H9 (cell line): ENCODE data around the gene KIF19. TPM values are rescaled to one million over a fixed set of nuclear protein-coding genes. Genes with fewer than 3 reads are reported as not detected.

Experiments used
- DNase-seq: peaks from one replicate; pipeline ENCODE4 v3.0.0-alpha.2; 2017
- H2AFZ ChIP-seq: one replicate; pipeline ENCODE4 v1.6.1; 2013; ENCODE audit warnings: mild to moderate bottlenecking, low read length, control low read depth, moderate library complexity
- H2AK5ac ChIP-seq: 2 replicates; pipeline ENCODE4 v1.6.1; 2013; ENCODE audit warnings: low read length, control low read depth, mixed read lengths; ENCODE audit not compliant: insufficient read length
- H2BK120ac ChIP-seq: one replicate; pipeline ENCODE4 v1.6.1; 2013; ENCODE audit warnings: low read depth, mild to moderate bottlenecking, low read length, control low read depth, inconsistent platforms; ENCODE audit not compliant: poor library complexity, severe bottlenecking
- H2BK12ac ChIP-seq: 2 replicates; pipeline ENCODE4 v1.6.1; 2013; ENCODE audit warnings: low read length, control low read depth, mixed read lengths, low read depth; ENCODE audit not compliant: insufficient read length
- H2BK15ac ChIP-seq: 2 replicates; pipeline ENCODE4 v1.6.1; 2013; ENCODE audit warnings: low read depth, low read length, control low read depth
- H2BK20ac ChIP-seq: one replicate; pipeline ENCODE4 v1.6.1; 2013; ENCODE audit warnings: low read depth, mild to moderate bottlenecking, low read length, control low read depth, inconsistent platforms; ENCODE audit not compliant: poor library complexity, severe bottlenecking
- H2BK5ac ChIP-seq: 2 replicates; pipeline ENCODE4 v1.6.1; 2013; ENCODE audit warnings: low read length, control low read depth, mixed read lengths; ENCODE audit not compliant: insufficient read length
- H3K14ac ChIP-seq: 2 replicates; pipeline ENCODE4 v1.6.1; 2013; ENCODE audit warnings: low read length, control low read depth; ENCODE audit not compliant: insufficient read depth
- H3K18ac ChIP-seq: 2 replicates; pipeline ENCODE4 v1.6.1; 2013; ENCODE audit warnings: low read depth, mild to moderate bottlenecking, mixed read lengths, low read length, control low read depth; ENCODE audit not compliant: insufficient read length
- H3K23ac ChIP-seq: 2 replicates; pipeline ENCODE4 v1.6.1; 2013; ENCODE audit warnings: low read length, control low read depth, mixed read lengths, low read depth; ENCODE audit not compliant: insufficient read length
- H3K23me2 ChIP-seq: 2 replicates; pipeline ENCODE4 v1.6.1; 2013; ENCODE audit warnings: low read depth, mild to moderate bottlenecking, mixed read lengths, low read length, control low read depth; ENCODE audit not compliant: insufficient read length, poor library complexity, severe bottlenecking
- H3K27ac ChIP-seq: 2 replicates; pipeline ENCODE4 v1.5.1; 2013; ENCODE audit warnings: low read length, control low read depth, mixed read lengths, low read depth; ENCODE audit not compliant: insufficient read length
- H3K27me3 ChIP-seq: 2 replicates; pipeline ENCODE4 v1.6.1; 2013; ENCODE audit warnings: low read length, control low read depth, inconsistent platforms; ENCODE audit not compliant: insufficient read depth
- H3K4ac ChIP-seq: 2 replicates; pipeline ENCODE4 v1.6.1; 2013; ENCODE audit warnings: low read depth, mild to moderate bottlenecking, control low read depth, inconsistent platforms, low read length, moderate library complexity
- H3K4me1 ChIP-seq: 2 replicates; pipeline ENCODE4 v1.6.1; 2013; ENCODE audit warnings: low read length, control low read depth, inconsistent platforms; ENCODE audit not compliant: insufficient read depth
- H3K4me2 ChIP-seq: 2 replicates; pipeline ENCODE4 v1.6.1; 2013; ENCODE audit warnings: low read length, control low read depth, mixed read lengths; ENCODE audit not compliant: insufficient read length, insufficient read depth
- H3K56ac ChIP-seq: 2 replicates; pipeline ENCODE4 v1.6.1; 2013; ENCODE audit warnings: low read depth, mild to moderate bottlenecking, mixed read lengths, low read length, control low read depth; ENCODE audit not compliant: insufficient read length
- H3K79me1 ChIP-seq: 2 replicates; pipeline ENCODE4 v1.6.1; 2013; ENCODE audit warnings: low read depth, mild to moderate bottlenecking, moderate library complexity, low read length, control low read depth, inconsistent platforms; ENCODE audit not compliant: insufficient read depth, poor library complexity, severe bottlenecking
- H3K79me2 ChIP-seq: 2 replicates; pipeline ENCODE4 v1.6.1; 2013; ENCODE audit warnings: low read length, control low read depth, inconsistent platforms; ENCODE audit not compliant: insufficient read depth
- H3K9ac ChIP-seq: 2 replicates; pipeline ENCODE4 v1.6.1; 2013; ENCODE audit warnings: low read length, control low read depth, mixed read lengths; ENCODE audit not compliant: insufficient read length; ENCODE audit errors: extremely low read depth
- H3K9me3 ChIP-seq: one replicate; pipeline ENCODE4 v1.6.1; 2013; ENCODE audit warnings: low read depth, low read length, inconsistent platforms; ENCODE audit not compliant: control insufficient read depth
- H3T11ph ChIP-seq: one replicate; pipeline ENCODE4 v1.6.1; 2013; ENCODE audit warnings: mild to moderate bottlenecking, low read length, control low read depth, inconsistent platforms
- H4K20me1 ChIP-seq: one replicate; pipeline ENCODE4 v1.6.1; 2013; ENCODE audit not compliant: control insufficient read depth, insufficient read length, insufficient read depth
- H4K5ac ChIP-seq: 2 replicates; pipeline ENCODE4 v1.6.1; 2013; ENCODE audit warnings: low read depth, mild to moderate bottlenecking, mixed read lengths, low read length, control low read depth; ENCODE audit not compliant: insufficient read length
- H4K8ac ChIP-seq: replicated peaks from 2 replicates; pipeline ENCODE4 v1.6.1; 2013; ENCODE audit warnings: low read length, control low read depth, mixed read lengths, low read depth; ENCODE audit not compliant: insufficient read length
- H4K91ac ChIP-seq: 2 replicates; pipeline ENCODE4 v1.6.1; 2013; ENCODE audit warnings: low read depth, mild to moderate bottlenecking, moderate library complexity, mixed read lengths, low read length, control low read depth; ENCODE audit not compliant: insufficient read length
- H3K27ac Mint-ChIP-seq, 3 experiments: 2 replicates in 2 of 3; 3 replicates in 1 of 3; pipeline ENCODE4 v1.8.0; 2020 to 2021; ENCODE audit warnings: mixed read lengths in 3 of 3, mild to moderate bottlenecking in 1 of 3, moderate library complexity in 1 of 3
- H3K27me3 Mint-ChIP-seq: 2 replicates; pipeline ENCODE4 v1.8.0; 2021; ENCODE audit warnings: low read depth, mild to moderate bottlenecking, moderate library complexity, mixed read lengths
- H3K36me3 Mint-ChIP-seq, 3 experiments: 2 replicates in 2 of 3; 3 replicates in 1 of 3; pipeline ENCODE4 v1.8.0; 2020 to 2021; ENCODE audit warnings: low read depth in 3 of 3, mixed read lengths in 3 of 3; ENCODE audit not compliant: insufficient read depth in 1 of 3
- H3K4me1 Mint-ChIP-seq, 2 experiments: 2 replicates each; pipeline ENCODE4 v1.8.0; 2020; ENCODE audit warnings: mixed read lengths in 2 of 2
- H3K4me3 Mint-ChIP-seq, 2 experiments: 2 replicates in 1 of 2; 3 replicates in 1 of 2; pipeline ENCODE4 v1.8.0; 2020 to 2021; ENCODE audit warnings: mild to moderate bottlenecking in 2 of 2, mixed read lengths in 2 of 2, moderate library complexity in 1 of 2
- H3K9me3 Mint-ChIP-seq, 2 experiments: 2 replicates in 1 of 2; 3 replicates in 1 of 2; pipeline ENCODE4 v1.8.0; 2020; ENCODE audit warnings: mild to moderate bottlenecking in 2 of 2, mixed read lengths in 2 of 2, moderate library complexity in 1 of 2
- CTCF ChIP-seq: fragments of 200-600 bp; sonication (generic); conservative IDR thresholded peaks from 3 replicates; pipeline ENCODE4 v1.8.0; 2021; ENCODE audit warnings: antibody characterized with exemption, mild to moderate bottlenecking
- WGBS: extraction: QIAGEN DNeasy Blood & Tissue Kit; methylation state at CpG from one replicate; pipeline ENCODE4 v1.1.7; 2013; ENCODE audit warnings: missing lambda C conversion rate, low lambda C conversion rate, mixed read lengths; ENCODE audit not compliant: insufficient read length; ENCODE audit errors: extremely low coverage; 5-methylcytosine and 5-hydroxymethylcytosine counted together
- total RNA-seq: library from RNA; stranded (reverse); gene quantifications from 2 replicates; pipeline ENCODE4 v1.2.1, GENCODE V29; 2021

The KIF19 gene
- total RNA-seq, 1 experiment from 2014 or later = 0.13 TPM

GRCh38 chr17:74354123-74354522 is 28.1 kb downstream of the KIF19 start:
- Histone ChIP-seq H3K4ac (no peak overlapping the region), H3T11ph (no peak overlapping the region), H3K9me3 (no peaks in the 10 kb centered on the region), H3K14ac (no peak overlapping the region), H3K56ac (no peak overlapping the region), H2BK5ac (no peak overlapping the region), H3K4me1 (0 out of 2 replicates have a peak, but pooled peaks cover 2% of the 10 kb centered on the region), H3K9ac (no peak overlapping the region), H3K23ac (no peak overlapping the region), H4K20me1 (no peaks in the 10 kb centered on the region), H3K4me2 (no peak overlapping the region), H3K79me2 (no peaks in the 10 kb centered on the region), H3K79me1 (no peaks in the 10 kb centered on the region), H2AFZ (no peak overlapping the region), H2BK15ac (no peak overlapping the region), H2BK120ac (no peak overlapping the region), H3K23me2 (no peaks in the 10 kb centered on the region), H4K91ac (no peak overlapping the region), H2AK5ac (no peak overlapping the region), H2BK12ac (no peak overlapping the region), H3K18ac (no peak overlapping the region), H2BK20ac (no peak overlapping the region), H3K27ac (no peak overlapping the region), H3K27me3 (peaks cover 13% of the 10 kb centered on the region; the same call in 1 of the 2 replicates), H4K5ac (no peak overlapping the region), H4K8ac (no peak overlapping the region)
- no CpG with 5 or more reads among the region's 29 CpGs for WGBS
- DNase-seq = peak; percentile 95
- Mint-ChIP-seq H3K9me3 (no peaks in the 10 kb centered on the region; a peak in 1 of 5 replicates), H3K36me3 (peaks cover 0 to 9% (median 7%) of the 10 kb centered on the region in 3 experiments; a peak in 4 of 7 replicates), H3K27ac (no peak overlapping the region; a peak in 1 of 7 replicates), H3K27me3 (peaks cover 96% of the 10 kb centered on the region), H3K4me1 (peaks cover 7 to 22% of the 10 kb centered on the region in 2 experiments; a peak in 3 of 4 replicates), H3K4me3 (peak overlapping the region in 1 of 2 experiments; percentile 23; a peak in 2 of 5 replicates)
- TF ChIP-seq CTCF = peak; percentile 99
